ENCODE data around the gene GALNT18.

GALNT18 gene

DNA sequence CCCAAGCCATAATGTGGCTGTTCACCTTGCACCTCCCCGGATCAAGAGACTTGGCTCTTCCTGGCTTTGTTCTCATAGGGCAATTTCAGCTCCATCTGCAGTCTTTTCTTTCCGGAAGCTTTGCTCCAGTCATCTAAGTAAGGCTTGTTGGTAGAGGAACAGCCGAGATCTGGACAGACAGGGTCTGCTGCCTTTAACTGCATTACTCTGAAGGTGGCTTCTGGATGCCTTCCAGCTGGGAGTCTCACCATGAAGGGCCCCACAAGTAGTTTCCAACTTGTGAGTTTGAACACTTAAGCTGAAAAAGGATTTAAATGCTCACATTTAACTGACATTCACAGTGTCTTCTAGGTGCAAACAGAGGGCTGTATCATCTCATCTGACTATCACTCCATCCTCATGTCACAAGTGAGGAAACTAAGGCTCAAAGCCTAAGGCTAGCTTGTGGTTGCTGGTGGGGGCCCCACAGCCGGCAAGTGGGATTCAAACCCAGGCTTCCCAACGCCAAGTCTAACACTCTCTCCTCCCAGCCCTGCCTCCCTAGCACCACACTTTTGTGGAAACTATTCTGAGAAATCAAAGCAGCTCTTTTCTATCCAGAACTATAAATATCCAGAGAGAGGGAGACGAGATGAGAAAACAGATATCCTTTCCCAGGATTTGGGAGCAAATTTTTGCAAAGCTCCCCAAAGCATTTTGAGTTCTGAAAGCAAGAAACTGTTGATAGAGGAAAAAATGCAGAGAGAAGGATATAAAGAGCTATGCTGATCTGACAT lies 58.4 kb downstream of the GALNT18 start:
- no peak for DNase-seq

DNA sequence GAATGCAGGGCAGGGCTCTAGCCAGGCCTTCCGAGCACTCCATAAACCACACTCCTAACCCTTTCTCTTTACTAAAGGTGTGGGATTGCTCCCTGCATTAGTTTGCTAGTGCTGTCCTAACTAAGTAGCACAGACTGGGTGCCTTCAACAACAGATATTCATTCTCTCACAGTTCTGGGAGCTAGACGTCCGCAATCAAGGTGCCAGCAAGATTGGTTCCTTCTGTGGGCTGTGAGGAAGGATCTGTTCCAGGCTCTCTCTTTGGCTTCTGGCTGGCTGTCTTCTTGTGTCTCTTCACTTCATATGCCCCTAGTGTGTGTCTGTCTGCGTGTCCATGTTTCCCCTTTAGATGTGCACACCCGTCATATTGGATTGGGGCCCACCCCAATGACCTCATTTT lies 59.8 kb downstream of the GALNT18 start:
- no peak for DNase-seq

GRCh38 chr11:11558826-11559225 lies 63.0 kb downstream of the GALNT18 start:
- DNase-seq: no peak

GRCh38 chr11:11558396-11558795 lies 63.4 kb downstream of the GALNT18 start:
- no peak for DNase-seq

GRCh38 chr11:11555208-11555607 lies 66.6 kb downstream of the GALNT18 start:
- no peak for DNase-seq

- no peak for DNase-seq
Measured at GRCh38 chr11:11553573-11553972, 68.2 kb downstream of the GALNT18 start.

- no peak for DNase-seq
Measured at GRCh38 chr11:11552529-11553087, 69.2 kb downstream of the GALNT18 start.

DNA sequence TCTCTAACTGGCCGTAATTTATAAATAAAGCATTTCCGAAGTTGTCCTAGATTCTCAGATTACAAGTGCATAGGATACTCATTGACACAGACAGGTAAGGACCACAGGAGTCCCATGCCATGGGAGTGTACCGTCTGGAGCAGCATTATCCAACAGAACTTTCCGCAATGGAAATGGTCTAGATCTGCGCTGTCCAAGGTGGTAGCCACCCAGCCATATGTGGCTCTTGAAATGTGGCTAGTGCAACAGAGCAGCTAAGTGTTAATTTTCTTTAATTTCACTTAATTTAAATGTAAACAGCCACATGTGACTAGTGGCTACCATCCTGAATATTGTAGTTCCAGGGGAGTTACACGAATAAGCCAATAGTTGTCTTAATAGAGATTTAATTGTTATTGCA lies 71.3 kb downstream of the GALNT18 start:
- DNase-seq: no peak

- DNase-seq: no peak
Measured at GRCh38 chr11:11545285-11546275, 76.2 kb downstream of the GALNT18 start.

DNA sequence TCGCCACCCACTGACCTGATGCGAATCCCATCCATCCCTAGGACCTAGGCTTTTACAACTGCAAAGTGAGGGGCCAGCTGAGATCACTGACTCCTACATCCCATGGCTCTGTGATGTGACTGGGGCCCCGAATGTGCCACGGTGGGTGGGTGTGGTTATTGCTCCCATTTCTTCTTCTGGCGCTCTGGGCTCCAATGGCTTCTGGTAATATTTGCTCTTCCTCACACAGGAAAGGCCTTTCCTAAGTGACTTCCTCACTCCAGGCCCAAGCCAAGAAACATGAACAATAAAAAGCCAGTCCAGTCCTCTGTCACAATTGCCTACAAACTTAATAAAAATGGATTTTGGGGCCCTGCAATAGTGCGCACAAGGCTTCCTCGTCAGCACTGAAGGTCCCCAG lies 78.1 kb downstream of the GALNT18 start:
- DNase-seq: no peak

- DNase-seq: no peak
Measured at GRCh38 chr11:11540157-11540556, 81.6 kb downstream of the GALNT18 start.

- no peak for DNase-seq
Measured at GRCh38 chr11:11538277-11538960, 83.4 kb downstream of the GALNT18 start.

DNA sequence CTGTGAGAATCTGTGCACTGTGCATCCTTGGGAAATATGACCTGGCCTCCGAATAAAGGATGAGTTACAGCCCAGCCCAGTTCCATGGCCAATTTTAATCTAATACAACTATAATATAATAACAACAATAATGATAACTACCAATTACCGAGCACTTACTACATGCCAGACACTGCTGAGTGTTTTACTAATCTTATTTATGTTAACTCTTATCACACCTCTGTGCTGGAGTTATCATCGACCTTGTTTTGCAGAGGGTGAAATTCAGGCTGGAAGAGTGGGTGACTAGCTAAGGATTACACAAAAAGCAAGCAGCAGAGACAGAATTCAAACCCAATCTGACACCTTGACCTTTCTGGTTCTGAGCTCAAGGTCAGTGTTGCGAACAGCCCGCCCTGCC lies 83.9 kb downstream of the GALNT18 start:
- no peak for DNase-seq

DNA sequence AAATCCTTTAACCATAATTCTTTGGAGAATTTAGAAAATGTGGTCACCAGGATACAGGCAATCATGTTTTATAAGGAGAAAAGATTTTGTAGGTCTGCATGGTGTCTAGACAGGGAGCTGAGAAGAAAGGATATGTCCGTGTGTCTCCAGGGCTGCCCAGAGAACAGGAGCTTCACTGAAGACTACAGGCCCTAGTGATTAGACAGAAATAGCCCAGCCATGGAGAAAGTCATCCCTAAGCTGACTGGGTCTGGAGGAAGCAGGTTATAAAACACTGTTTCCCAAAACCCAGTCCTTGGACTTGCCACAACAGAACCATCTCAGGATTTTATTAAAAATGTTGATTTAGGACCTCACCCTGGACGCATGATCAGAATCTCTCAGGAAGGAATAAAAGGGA lies 84.4 kb downstream of the GALNT18 start:
- DNase-seq: no peak

DNA sequence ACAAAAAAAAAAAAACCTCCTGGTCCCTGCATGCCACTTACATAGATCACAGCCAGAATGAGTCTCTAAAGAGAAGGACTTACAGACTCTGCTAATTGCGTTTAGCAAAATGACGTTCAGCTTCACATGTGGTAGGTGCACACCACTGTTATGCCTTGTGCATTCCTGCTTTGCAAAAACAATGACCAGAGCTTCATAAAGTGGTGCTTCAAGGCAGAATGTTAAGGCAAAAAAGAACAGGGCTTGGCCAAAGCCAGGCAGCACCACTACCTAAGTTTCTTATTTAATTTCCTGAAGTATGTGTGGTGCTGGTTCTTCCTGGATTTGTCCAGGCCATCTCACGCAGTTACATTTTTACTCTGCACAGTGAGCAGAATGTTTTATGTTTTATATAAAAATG lies 85.2 kb downstream of the GALNT18 start:
- DNase-seq: no peak

- no peak for DNase-seq
Measured at GRCh38 chr11:11535611-11536010, 86.2 kb downstream of the GALNT18 start.

DNA sequence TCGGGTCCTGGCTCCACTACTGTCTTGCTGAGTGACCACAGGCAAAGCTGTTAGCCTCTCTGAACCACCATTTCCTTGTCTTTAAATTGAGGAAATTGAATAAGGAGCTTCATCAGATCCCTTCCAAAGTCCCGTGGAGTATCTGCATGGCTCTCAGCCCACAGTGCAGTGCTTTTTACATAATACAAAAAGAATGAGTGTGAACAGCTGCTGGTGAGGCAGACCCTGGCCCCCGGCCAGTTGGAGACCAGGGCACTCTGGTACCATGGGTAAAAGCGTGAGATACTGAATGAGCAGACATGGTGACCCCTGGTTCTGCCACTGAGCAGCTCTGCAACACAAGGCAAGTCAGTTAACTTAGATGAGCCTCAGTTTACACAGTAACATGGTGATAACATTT lies 86.8 kb downstream of the GALNT18 start:
- DNase-seq: no peak

DNA sequence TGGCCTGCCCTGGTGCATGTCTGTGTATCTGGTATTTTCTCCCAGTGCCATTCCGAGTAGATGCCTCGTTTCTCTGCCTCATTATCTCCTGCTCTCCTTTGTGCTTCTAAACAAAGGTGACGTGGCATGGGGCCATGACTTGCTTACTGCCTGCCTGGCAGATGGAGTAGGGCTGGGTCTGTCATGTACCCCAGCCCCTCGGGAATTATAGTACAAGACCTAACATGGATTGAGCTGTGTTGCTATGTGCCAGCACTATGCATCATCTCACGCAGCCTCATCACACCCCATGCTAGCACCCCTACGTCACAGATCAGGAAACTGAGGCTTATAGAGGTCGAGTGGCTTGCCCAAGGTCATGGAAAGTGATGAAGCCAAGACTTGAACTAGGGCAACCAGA lies 88.1 kb downstream of the GALNT18 start:
- DNase-seq: no peak

- DNase-seq: no peak
Measured at GRCh38 chr11:11533057-11533456, 88.7 kb downstream of the GALNT18 start.

DNA sequence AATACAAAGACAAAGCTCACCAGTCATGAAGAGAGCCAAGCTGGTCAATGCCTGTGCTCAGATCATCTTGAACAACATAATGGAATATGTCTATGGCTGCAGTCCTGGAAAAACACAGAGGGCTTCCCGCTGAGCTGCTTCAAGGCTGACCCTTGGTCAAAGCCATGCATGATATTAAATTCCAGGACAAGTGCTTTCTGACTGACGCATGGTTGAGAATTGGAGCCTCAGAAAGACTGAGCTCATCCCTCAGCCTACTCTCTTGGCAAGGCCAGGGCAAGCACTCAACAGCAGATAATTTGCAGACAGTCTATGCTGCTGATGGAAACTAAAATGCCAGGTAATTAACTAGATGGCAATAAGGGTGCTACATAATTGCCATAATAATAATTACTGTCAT lies 89.2 kb downstream of the GALNT18 start:
- DNase-seq: no peak

DNA sequence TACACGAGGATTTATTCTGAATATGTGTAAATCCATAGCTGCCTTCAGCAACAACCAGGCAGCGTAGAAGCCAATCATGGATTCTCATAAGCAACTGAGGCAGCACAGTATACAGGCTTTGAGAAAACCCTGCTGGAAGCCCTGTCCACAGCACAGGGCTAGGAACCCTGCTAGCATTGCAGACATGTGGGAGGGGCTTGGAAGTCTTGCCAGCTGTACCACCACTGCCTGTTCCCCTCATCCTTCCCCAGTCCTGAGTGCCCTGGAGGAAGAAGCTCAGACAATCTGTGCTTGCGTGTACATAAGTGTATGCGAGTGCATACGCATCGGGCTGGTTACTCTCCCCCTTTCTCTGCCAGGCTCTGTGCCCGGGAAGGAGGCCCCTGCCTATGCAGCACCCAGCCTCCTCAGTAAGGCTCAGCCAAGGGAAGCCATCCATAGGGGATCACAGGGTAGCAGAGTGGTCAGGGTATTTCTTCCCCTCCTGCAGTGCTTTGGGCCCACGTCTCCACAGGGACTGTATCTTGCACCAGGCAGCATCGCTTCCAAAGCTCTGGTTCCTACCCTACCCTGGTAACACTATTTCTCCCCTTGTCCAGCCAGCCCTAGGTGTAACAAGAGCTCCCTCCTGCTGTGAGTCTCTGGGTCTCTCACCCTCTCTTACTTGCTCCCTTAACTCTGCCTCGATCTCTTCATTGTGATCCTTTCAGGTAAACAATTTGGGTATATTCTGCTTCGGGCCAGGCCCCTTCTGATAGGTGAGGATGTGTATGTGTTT lies 90.5 kb downstream of the GALNT18 start:
- no peak for DNase-seq

DNA sequence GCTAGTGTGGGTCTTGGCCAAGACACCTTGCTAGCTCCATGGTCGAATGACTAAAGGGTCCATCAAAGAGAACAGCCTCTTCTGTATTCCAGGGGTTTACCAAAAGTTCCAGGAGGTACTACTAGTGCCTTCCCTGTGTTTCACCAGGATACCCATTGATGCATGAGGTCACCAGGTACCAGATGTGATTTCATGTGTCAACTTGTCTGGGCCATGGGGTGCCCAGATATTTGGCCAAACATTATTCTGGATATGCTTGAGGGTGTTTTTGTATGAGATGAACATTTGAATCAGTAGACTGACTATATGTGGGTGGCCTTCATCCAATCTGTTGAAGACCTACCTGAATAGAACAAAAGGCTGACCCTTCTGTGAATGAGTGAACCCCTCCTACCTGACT lies 92.8 kb downstream of the GALNT18 start:
- DNase-seq: no peak

Measured in fibroblast of skin of abdomen (primary cell).